ENCODE measurements around the gene DDI1. TPM values are rescaled to one million over a fixed set of nuclear protein-coding genes. Genes with fewer than 3 reads are reported as not detected.

The DDI1 gene
- total RNA-seq, 4 donors from 2014 or later = 0.33 TPM; not detected in 3

GRCh38 chr11:104064034-104064630 lies 27.7 kb downstream of the DDI1 start:
- no peak for TF ChIP-seq CTCF (IDR thresholded peaks at IDR 0.05; ENCODE audit: low read depth)

- no peak for TF ChIP-seq CTCF (IDR thresholded peaks at IDR 0.05; ENCODE audit: low read depth)
These were observed 31.1 kb downstream of the DDI1 start for GRCh38 chr11:104067534-104067933.

GRCh38 chr11:104073950-104074705 lies 37.7 kb downstream of the DDI1 start:
- TF ChIP-seq CTCF (IDR thresholded peaks at IDR 0.05; ENCODE audit: low read depth) = no peak

- TF ChIP-seq CTCF (IDR thresholded peaks at IDR 0.05; ENCODE audit: low read depth) = no peak
These were observed 38.7 kb downstream of the DDI1 start for GRCh38 chr11:104075091-104075490.

GRCh38 chr11:104075706-104076105 lies 39.3 kb downstream of the DDI1 start:
- no peak for TF ChIP-seq CTCF (IDR thresholded peaks at IDR 0.05; ENCODE audit: low read depth)

GRCh38 chr11:104076455-104076854 lies 40.0 kb downstream of the DDI1 start:
- no peak for TF ChIP-seq CTCF (IDR thresholded peaks at IDR 0.05; ENCODE audit: low read depth)

GRCh38 chr11:104078245-104078644 lies 41.8 kb downstream of the DDI1 start:
- TF ChIP-seq CTCF (IDR thresholded peaks at IDR 0.05; ENCODE audit: low read depth) = no peak

Data from subcutaneous adipose tissue (tissue), 4 donors.